ENCODE results near the gene PMS1. TPM values are rescaled to one million over a fixed set of nuclear protein-coding genes. Genes with fewer than 3 reads are reported as not detected.

Gene PMS1
- total RNA-seq, 6 experiments from 2014 or later: 18.9 to 22.8 (median 20.5) TPM

DNA sequence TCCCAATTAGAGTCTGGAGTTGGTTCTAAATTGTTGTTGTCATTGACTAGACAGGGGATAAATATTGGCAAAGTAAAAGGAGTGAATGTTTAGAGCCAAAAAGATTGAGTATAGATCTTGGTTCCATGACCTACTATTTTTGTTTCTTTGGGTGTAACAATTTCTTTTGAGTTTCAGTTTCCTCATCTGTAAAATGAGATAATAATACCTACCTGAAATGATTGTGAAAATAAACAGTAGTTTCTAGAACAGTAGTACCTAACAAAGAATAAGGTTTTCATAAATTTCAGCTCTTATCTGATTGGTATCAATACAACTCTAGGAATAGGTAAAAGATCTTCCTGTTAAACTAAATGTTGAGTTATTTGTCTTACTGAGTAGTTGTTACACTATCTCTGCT is 56.8 kb downstream of the PMS1 start:
- no peak overlapping the region for H3K27ac Mint-ChIP-seq
- H3K4me1 Mint-ChIP-seq (ENCODE audit: low read depth): peaks cover 37% of the 10 kb centered on the region
- H3K9me3 Mint-ChIP-seq: no peaks in the 10 kb centered on the region
- TF ChIP-seq, protein P1, sequence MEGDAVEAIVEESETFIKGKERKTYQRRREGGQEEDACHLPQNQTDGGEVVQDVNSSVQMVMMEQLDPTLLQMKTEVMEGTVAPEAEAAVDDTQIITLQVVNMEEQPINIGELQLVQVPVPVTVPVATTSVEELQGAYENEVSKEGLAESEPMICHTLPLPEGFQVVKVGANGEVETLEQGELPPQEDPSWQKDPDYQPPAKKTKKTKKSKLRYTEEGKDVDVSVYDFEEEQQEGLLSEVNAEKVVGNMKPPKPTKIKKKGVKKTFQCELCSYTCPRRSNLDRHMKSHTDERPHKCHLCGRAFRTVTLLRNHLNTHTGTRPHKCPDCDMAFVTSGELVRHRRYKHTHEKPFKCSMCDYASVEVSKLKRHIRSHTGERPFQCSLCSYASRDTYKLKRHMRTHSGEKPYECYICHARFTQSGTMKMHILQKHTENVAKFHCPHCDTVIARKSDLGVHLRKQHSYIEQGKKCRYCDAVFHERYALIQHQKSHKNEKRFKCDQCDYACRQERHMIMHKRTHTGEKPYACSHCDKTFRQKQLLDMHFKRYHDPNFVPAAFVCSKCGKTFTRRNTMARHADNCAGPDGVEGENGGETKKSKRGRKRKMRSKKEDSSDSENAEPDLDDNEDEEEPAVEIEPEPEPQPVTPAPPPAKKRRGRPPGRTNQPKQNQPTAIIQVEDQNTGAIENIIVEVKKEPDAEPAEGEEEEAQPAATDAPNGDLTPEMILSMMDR (IDR thresholded peaks at IDR 0.05): no peak
- H3K4me3 Mint-ChIP-seq: no peak overlapping the region
- H3K36me3 Mint-ChIP-seq (ENCODE audit: low read depth): peaks cover 11% of the 10 kb centered on the region; the same call in 1 of the 2 replicates
- no peaks in the 10 kb centered on the region for H3K27me3 Mint-ChIP-seq (ENCODE audit: insufficient read depth)
- no peak for DNase-seq

GRCh38 chr2:189848276-189848675 is 64.0 kb downstream of the PMS1 start:
- TF ChIP-seq, protein P1 (IDR thresholded peaks at IDR 0.05): no peak
- peaks cover 24% of the 10 kb centered on the region for H3K36me3 Mint-ChIP-seq (ENCODE audit: low read depth)
- no peaks in the 10 kb centered on the region for H3K9me3 Mint-ChIP-seq
- H3K27me3 Mint-ChIP-seq (ENCODE audit: insufficient read depth): no peaks in the 10 kb centered on the region
- no peak overlapping the region for H3K4me3 Mint-ChIP-seq
- no peak overlapping the region for H3K27ac Mint-ChIP-seq
- DNase-seq: no peak
- peaks cover 21% of the 10 kb centered on the region for H3K4me1 Mint-ChIP-seq (ENCODE audit: low read depth)

GRCh38 chr2:189849550-189849949 is 65.3 kb downstream of the PMS1 start:
- H3K4me1 Mint-ChIP-seq (ENCODE audit: low read depth): peaks cover 13% of the 10 kb centered on the region
- no peaks in the 10 kb centered on the region for H3K9me3 Mint-ChIP-seq
- peaks cover 29% of the 10 kb centered on the region for H3K36me3 Mint-ChIP-seq (ENCODE audit: low read depth)
- H3K4me3 Mint-ChIP-seq: no peak overlapping the region
- TF ChIP-seq, protein P1 (IDR thresholded peaks at IDR 0.05): no peak
- H3K27ac Mint-ChIP-seq: no peak overlapping the region
- DNase-seq: no peak
- no peaks in the 10 kb centered on the region for H3K27me3 Mint-ChIP-seq (ENCODE audit: insufficient read depth)

- TF ChIP-seq, protein P1 (IDR thresholded peaks at IDR 0.05): no peak
- no peaks in the 10 kb centered on the region for H3K27me3 Mint-ChIP-seq (ENCODE audit: insufficient read depth)
- H3K4me1 Mint-ChIP-seq (ENCODE audit: low read depth): peaks cover 19% of the 10 kb centered on the region
- H3K27ac Mint-ChIP-seq: no peak overlapping the region
- no peak for DNase-seq
- H3K9me3 Mint-ChIP-seq: no peaks in the 10 kb centered on the region
- H3K36me3 Mint-ChIP-seq (ENCODE audit: low read depth): peaks cover 40% of the 10 kb centered on the region
- no peak overlapping the region for H3K4me3 Mint-ChIP-seq
Observed at GRCh38 chr2:189851174-189851826, 67.0 kb downstream of the PMS1 start.

GRCh38 chr2:189854187-189854586 is 69.9 kb downstream of the PMS1 start:
- no peak for DNase-seq
- TF ChIP-seq, protein P1 (IDR thresholded peaks at IDR 0.05): no peak
- no peaks in the 10 kb centered on the region for H3K9me3 Mint-ChIP-seq
- H3K27ac Mint-ChIP-seq: peak overlapping the region; percentile 85
- peaks cover 30% of the 10 kb centered on the region for H3K36me3 Mint-ChIP-seq (ENCODE audit: low read depth)
- peak overlapping the region; percentile 49; the same call in 1 of the 2 replicates for H3K4me3 Mint-ChIP-seq
- no peaks in the 10 kb centered on the region for H3K27me3 Mint-ChIP-seq (ENCODE audit: insufficient read depth)
- peaks cover 18% of the 10 kb centered on the region for H3K4me1 Mint-ChIP-seq (ENCODE audit: low read depth)

Measured in HFFc6 (cell line).